ENCODE results near the gene GALNT9. TPM values are rescaled to one million over a fixed set of nuclear protein-coding genes. Genes with fewer than 3 reads are reported as not detected.

The GALNT9 gene
- total RNA-seq, 2 experiments from 2014 or later, result not detected

- Histone ChIP-seq H3K27me3 (ENCODE audit: control insufficient read depth in 1 of 2, insufficient read depth in 2 of 2, low read length in 2 of 2) (peaks cover 9 to 11% of the 10 kb centered on the region in 2 experiments), H3K4me3 (ENCODE audit: low read length) (no peak overlapping the region), H3K9me3 (ENCODE audit: control insufficient read depth in 1 of 2, insufficient read depth in 1 of 2, low read length in 2 of 2) (peaks cover 0 to 51% of the 10 kb centered on the region in 2 experiments), H3K4me1 (ENCODE audit: insufficient read depth, low read length) (peaks cover 14% of the 10 kb centered on the region), H3K27ac (ENCODE audit: low read depth in 1 of 2, low read length in 2 of 2) (no peak overlapping the region), H3K36me3 (ENCODE audit: insufficient read depth, low read length) (no peaks in the 10 kb centered on the region)
- no peaks in the 10 kb centered on the region for H3K36me3 Mint-ChIP-seq (ENCODE audit: low read depth)
- no peaks in the 10 kb centered on the region for H3K4me1 Mint-ChIP-seq (ENCODE audit: low read depth)
- H3K27me3 Mint-ChIP-seq, result peaks cover 6% of the 10 kb centered on the region
- H3K9me3 Mint-ChIP-seq, result no peaks in the 10 kb centered on the region
- intact Hi-C loops (cut with DNase I, micrococcal nuclease), result no loop called here
- ChIA-PET POLR2A (interaction anchor here (1.0 kb wide), 1 partner anchor 57 kb away, joined by 4 read pairs; no protein-coding TSS in a partner anchor), CTCF (interaction anchor here (0.9 kb wide), 1 partner anchor 57 kb away, joined by 4 read pairs; no protein-coding TSS in a partner anchor)
- H3K4me3 Mint-ChIP-seq, result no peak overlapping the region
- ATAC-seq (ENCODE audit: poor library complexity) (no peak), DNase-seq (peak in 3 of 14 experiments; percentile 21 to 39 (median 24))
- TF ChIP-seq CTCF (IDR thresholded peaks at IDR 0.05), result no peak
- H3K27ac Mint-ChIP-seq, result no peak overlapping the region
Observed at GRCh38 chr12:132210223-132211055, 119.0 kb downstream of the GALNT9 start.

- H3K4me3 ChIP-seq (ENCODE audit: low read length), result no peak overlapping the region
- no peaks in the 10 kb centered on the region for H3K36me3 Mint-ChIP-seq (ENCODE audit: low read depth)
- no peak for DNase-seq
- H3K27ac ChIP-seq (ENCODE audit: low read depth in 1 of 2, low read length in 2 of 2), result no peak overlapping the region
- peaks cover 16 to 18% of the 10 kb centered on the region in 2 experiments for H3K27me3 ChIP-seq (ENCODE audit: control insufficient read depth in 1 of 2, insufficient read depth in 2 of 2, low read length in 2 of 2)
- H3K4me1 Mint-ChIP-seq (ENCODE audit: low read depth), result no peaks in the 10 kb centered on the region
- ChIA-PET POLR2A (interaction anchor here (1.0 kb wide), 1 partner anchor 56 kb away, joined by 4 read pairs; no protein-coding TSS in a partner anchor), CTCF (interaction anchor here (0.9 kb wide), 1 partner anchor 56 kb away, joined by 4 read pairs; no protein-coding TSS in a partner anchor)
- peaks cover 20% of the 10 kb centered on the region for H3K4me1 ChIP-seq (ENCODE audit: insufficient read depth, low read length)
- H3K36me3 ChIP-seq (ENCODE audit: insufficient read depth, low read length), result no peaks in the 10 kb centered on the region
- ATAC-seq (ENCODE audit: poor library complexity), result no peak
- TF ChIP-seq CTCF (IDR thresholded peaks at IDR 0.05), result no peak
- H3K9me3 Mint-ChIP-seq, result no peaks in the 10 kb centered on the region
- peaks cover 0 to 51% of the 10 kb centered on the region in 2 experiments for H3K9me3 ChIP-seq (ENCODE audit: control insufficient read depth in 1 of 2, insufficient read depth in 1 of 2, low read length in 2 of 2)
- intact Hi-C loops (cut with DNase I, micrococcal nuclease), result no loop called here
- H3K27me3 Mint-ChIP-seq, result peaks cover 14% of the 10 kb centered on the region
- no peak overlapping the region for H3K4me3 Mint-ChIP-seq
- no peak overlapping the region for H3K27ac Mint-ChIP-seq
Observed at GRCh38 chr12:132209619-132210222, 119.7 kb downstream of the GALNT9 start.

- H3K9me3 Mint-ChIP-seq, result no peaks in the 10 kb centered on the region
- H3K27me3 Mint-ChIP-seq, result peaks cover 23% of the 10 kb centered on the region
- no peak overlapping the region for H3K27ac Mint-ChIP-seq
- intact Hi-C loops (cut with DNase I, micrococcal nuclease), result no loop called here
- ChIA-PET POLR2A (no interaction called here), CTCF (no interaction called here)
- H3K4me1 Mint-ChIP-seq (ENCODE audit: low read depth), result no peaks in the 10 kb centered on the region
- Histone ChIP-seq H3K36me3 (ENCODE audit: insufficient read depth, low read length) (no peaks in the 10 kb centered on the region), H3K27ac (ENCODE audit: low read depth in 1 of 2, low read length in 2 of 2) (no peak overlapping the region), H3K4me3 (ENCODE audit: low read length) (no peak overlapping the region), H3K27me3 (ENCODE audit: control insufficient read depth in 1 of 2, insufficient read depth in 2 of 2, low read length in 2 of 2) (peaks cover 26 to 28% of the 10 kb centered on the region in 2 experiments), H3K4me1 (ENCODE audit: insufficient read depth, low read length) (peaks cover 17% of the 10 kb centered on the region), H3K9me3 (ENCODE audit: control insufficient read depth in 1 of 2, insufficient read depth in 1 of 2, low read length in 2 of 2) (peaks cover 0 to 40% of the 10 kb centered on the region in 2 experiments)
- DNase-seq (no peak), ATAC-seq (ENCODE audit: poor library complexity) (no peak)
- no peak overlapping the region for H3K4me3 Mint-ChIP-seq
- TF ChIP-seq CTCF (IDR thresholded peaks at IDR 0.05), result no peak
- no peaks in the 10 kb centered on the region for H3K36me3 Mint-ChIP-seq (ENCODE audit: low read depth)
Observed at GRCh38 chr12:132208153-132208823, 121.1 kb downstream of the GALNT9 start.

Data from CD4-positive, alpha-beta T cell (primary cell).